Gastrocnemius medialis (tissue), 4 donors: ENCODE results near the gene FBXL14.

Experiments
- CTCF ChIP-seq, 5 experiments: fragments of 450-650 bp in 3 of 5; fragments of 200-600 bp in 2 of 5; sonication (generic) in 2 of 5; IDR thresholded peaks in 4 of 5; conservative IDR thresholded peaks in 1 of 5; 1 replicate in 4 of 5; 2 replicates in 1 of 5; pipeline ENCODE4 v1.5.1; 2016 to 2019; ENCODE audit warnings: antibody characterized with exemption in 5 of 5, mild to moderate bottlenecking in 3 of 5, moderate library complexity in 3 of 5
- POLR2A ChIP-seq, 2 donors: fragments of 450-650 bp; IDR thresholded peaks; one replicate each; pipeline ENCODE4 v1.6.1; 2017; ENCODE audit warnings: antibody characterized with exemption in 2 of 2, mild to moderate bottlenecking in 2 of 2, moderate library complexity in 2 of 2

- no peak for TF ChIP-seq CTCF (IDR thresholded peaks at IDR 0.05 in 4 of 5, conservative IDR thresholded peaks at IDR 0.05 in 1 of 5)
- TF ChIP-seq POLR2A (IDR thresholded peaks at IDR 0.05), result no peak
These were observed 47.3 kb downstream of the FBXL14 start for GRCh38 chr12:1546931-1547640.
